Gastrocnemius medialis (tissue), 4 donors: ENCODE data around the gene HECTD4.

Experiments used
- CTCF ChIP-seq, 5 experiments: fragments of 450-650 bp in 3 of 5; fragments of 200-600 bp in 2 of 5; sonication (generic) in 2 of 5; IDR thresholded peaks in 4 of 5; conservative IDR thresholded peaks in 1 of 5; 1 replicate in 4 of 5; 2 replicates in 1 of 5; pipeline ENCODE4 v1.5.1; 2016 to 2019; ENCODE audit warnings: antibody characterized with exemption in 5 of 5, mild to moderate bottlenecking in 3 of 5, moderate library complexity in 3 of 5
- POLR2A ChIP-seq, 2 donors: fragments of 450-650 bp; IDR thresholded peaks; one replicate each; pipeline ENCODE4 v1.6.1; 2017; ENCODE audit warnings: antibody characterized with exemption in 2 of 2, mild to moderate bottlenecking in 2 of 2, moderate library complexity in 2 of 2

GRCh38 chr12:112285600-112286401 is 96.4 kb downstream of the HECTD4 start:
- TF ChIP-seq POLR2A (IDR thresholded peaks at IDR 0.05) (no peak), CTCF (IDR thresholded peaks at IDR 0.05 in 4 of 5, conservative IDR thresholded peaks at IDR 0.05 in 1 of 5) (no peak)
